OCI-LY7 (cell line): ENCODE measurements around the gene CIITA.

Source experiments
- CTCF ChIP-seq: fragments of 200-600 bp; sonication (generic); conservative IDR thresholded peaks from 2 replicates; pipeline ENCODE4 v1.5.1; 2014; ENCODE audit warnings: mild to moderate bottlenecking, antibody characterized with exemption, low read length, moderate library complexity, mixed read lengths
- EZH2phosphoT487 ChIP-seq: fragments of 200-600 bp; sonication (generic); IDR thresholded peaks from 2 replicates; pipeline ENCODE4 v1.6.1; 2018; ENCODE audit warnings: low read depth, borderline replicate concordance, mild to moderate bottlenecking, mixed run types, antibody characterized with exemption, low read length, moderate library complexity, mixed read lengths

- TF ChIP-seq CTCF (no peak), EZH2phosphoT487 (no peak)
These were observed 8.9 kb upstream of the CIITA start for GRCh38 chr16:10868104-10868595.
